MG63 (cell line): ENCODE results near the gene DHRS3. TPM values are rescaled to one million over a fixed set of nuclear protein-coding genes. Genes with fewer than 3 reads are reported as not detected.
"Not testable (repeated sequence)": the region's sequence is repeated elsewhere in the genome, so short reads cannot be mapped to it uniquely, and the experiment has no call there.

ENCODE experiments used
- DNase-seq: peaks from one replicate; pipeline ENCODE4 v3.0.0-alpha.2; 2020
- H3K27me3 ChIP-seq: fragments of 250-450 bp; sonication (Bioruptor Pico); 2 replicates; pipeline ENCODE4 v1.5.1; 2020; ENCODE audit warnings: mild to moderate bottlenecking, moderate library complexity
- H3K36me3 ChIP-seq: fragments of 250-450 bp; sonication (Bioruptor Pico); 2 replicates; pipeline ENCODE4 v1.5.1; 2020; ENCODE audit warnings: mild to moderate bottlenecking, moderate library complexity
- H3K4me3 ChIP-seq: fragments of 250-450 bp; sonication (Bioruptor Pico); 2 replicates; pipeline ENCODE4 v1.5.1; 2020; ENCODE audit warnings: mild to moderate bottlenecking, moderate library complexity
- H3K9me3 ChIP-seq: fragments of 250-450 bp; sonication (Bioruptor Pico); 2 replicates; pipeline ENCODE4 v1.5.1; 2020; ENCODE audit warnings: mild to moderate bottlenecking, moderate library complexity
- total RNA-seq: library from RNA; depleted of rRNA; stranded (reverse); fragments of >200 nt; shearing (Covaris generic); gene quantifications from 2 replicates; pipeline ENCODE4 v1.2.3, GENCODE V29; 2014; ENCODE audit warnings: low replicate concordance; rRNA removed

Gene DHRS3
- total RNA-seq, result 229 and 317 TPM in 2 replicates

GRCh38 chr1:12617901-12618660 is at the start of gene DHRS3:
DHRS3 (minus strand) TSS chr1:12618210; CDS start chr1:12617348, 862 bp downstream.
- peak within 1 kb of the TSS; percentile 94 for H3K4me3 ChIP-seq
- H3K9me3 ChIP-seq, result no peaks in the 10 kb centered on the region
- peaks cover 34% of the 10 kb centered on the region for H3K36me3 ChIP-seq
- no peaks in the 10 kb centered on the region for H3K27me3 ChIP-seq
- DNase-seq, result peak; percentile 90

GRCh38 chr1:12666141-12666735 is 48.2 kb upstream of the DHRS3 start:
- Histone ChIP-seq H3K36me3 (no peaks in the 10 kb centered on the region), H3K4me3 (no peak overlapping the region), H3K27me3 (no peaks in the 10 kb centered on the region; the same call in 1 of the 2 replicates), H3K9me3 (peaks cover 2% of the 10 kb centered on the region; the same call in 1 of the 2 replicates)
- DNase-seq, result no peak

GRCh38 chr1:12665511-12665910 is 47.5 kb upstream of the DHRS3 start:
- Histone ChIP-seq H3K4me3 (no peak overlapping the region), H3K27me3 (no peaks in the 10 kb centered on the region), H3K9me3 (peaks cover 2% of the 10 kb centered on the region; the same call in 1 of the 2 replicates), H3K36me3 (no peaks in the 10 kb centered on the region)
- DNase-seq, result no peak

- Histone ChIP-seq H3K27me3 (no peaks in the 10 kb centered on the region), H3K36me3 (no peaks in the 10 kb centered on the region), H3K9me3 (peaks cover 2% of the 10 kb centered on the region; the same call in 1 of the 2 replicates), H3K4me3 (no peak overlapping the region)
- no peak for DNase-seq
Observed at GRCh38 chr1:12662556-12662955, 44.5 kb upstream of the DHRS3 start.

- no peak for DNase-seq
- H3K4me3 ChIP-seq, result no peak overlapping the region
- peaks cover 2% of the 10 kb centered on the region; the same call in 1 of the 2 replicates for H3K9me3 ChIP-seq
- H3K36me3 ChIP-seq, result no peaks in the 10 kb centered on the region
- H3K27me3 ChIP-seq, result no peaks in the 10 kb centered on the region
Observed at GRCh38 chr1:12661606-12662219, 43.7 kb upstream of the DHRS3 start.

GRCh38 chr1:12658531-12659453 is 40.8 kb upstream of the DHRS3 start:
- H3K4me3 ChIP-seq, result no peak overlapping the region
- DNase-seq, result peak; percentile 62
- no peaks in the 10 kb centered on the region for H3K27me3 ChIP-seq

GRCh38 chr1:12657885-12658512 is 40.0 kb upstream of the DHRS3 start:
- H3K4me3 ChIP-seq, H3K36me3 ChIP-seq, H3K27me3 ChIP-seq, DNase-seq, H3K9me3 ChIP-seq: not testable (repeated sequence)

More at GRCh38 chr1:12658531-12659453, 40.8 kb upstream of the DHRS3 start:
- no peaks in the 10 kb centered on the region for H3K36me3 ChIP-seq
- peaks cover 2% of the 10 kb centered on the region; the same call in 1 of the 2 replicates for H3K9me3 ChIP-seq

- DNase-seq, result no peak
- Histone ChIP-seq H3K36me3 (no peaks in the 10 kb centered on the region), H3K27me3 (no peaks in the 10 kb centered on the region), H3K4me3 (no peak overlapping the region), H3K9me3 (no peaks in the 10 kb centered on the region)
Observed at GRCh38 chr1:12657060-12657884, 39.3 kb upstream of the DHRS3 start.

GRCh38 chr1:12656575-12656974 is 38.6 kb upstream of the DHRS3 start:
- DNase-seq, result no peak
- Histone ChIP-seq H3K36me3 (no peaks in the 10 kb centered on the region), H3K27me3 (no peaks in the 10 kb centered on the region), H3K4me3 (no peak overlapping the region), H3K9me3 (no peaks in the 10 kb centered on the region)

- DNase-seq, result no peak
- no peaks in the 10 kb centered on the region for H3K27me3 ChIP-seq
- no peak overlapping the region for H3K4me3 ChIP-seq
- H3K36me3 ChIP-seq, result no peaks in the 10 kb centered on the region
- H3K9me3 ChIP-seq, result no peaks in the 10 kb centered on the region
Observed at GRCh38 chr1:12654657-12655056, 36.6 kb upstream of the DHRS3 start.

GRCh38 chr1:12654004-12654567 is 36.1 kb upstream of the DHRS3 start:
- no peaks in the 10 kb centered on the region for H3K36me3 ChIP-seq
- no peak overlapping the region for H3K4me3 ChIP-seq
- no peaks in the 10 kb centered on the region for H3K9me3 ChIP-seq
- no peak for DNase-seq
- H3K27me3 ChIP-seq, result no peaks in the 10 kb centered on the region

GRCh38 chr1:12649971-12650421 is 32.0 kb upstream of the DHRS3 start:
- no peaks in the 10 kb centered on the region for H3K9me3 ChIP-seq
- H3K36me3 ChIP-seq, result no peaks in the 10 kb centered on the region
- H3K27me3 ChIP-seq, result no peaks in the 10 kb centered on the region
- no peak for DNase-seq
- H3K4me3 ChIP-seq, result no peak overlapping the region

- no peak overlapping the region for H3K4me3 ChIP-seq
- H3K27me3 ChIP-seq, result no peaks in the 10 kb centered on the region
- DNase-seq, result no peak
- H3K9me3 ChIP-seq, result no peaks in the 10 kb centered on the region
- H3K36me3 ChIP-seq, result no peaks in the 10 kb centered on the region
Observed at GRCh38 chr1:12648741-12649140, 30.7 kb upstream of the DHRS3 start.

GRCh38 chr1:12645401-12645800 is 27.4 kb upstream of the DHRS3 start:
- not testable (repeated sequence) for H3K27me3 ChIP-seq, H3K36me3 ChIP-seq, H3K4me3 ChIP-seq, DNase-seq, H3K9me3 ChIP-seq

GRCh38 chr1:12644829-12645228 is 26.8 kb upstream of the DHRS3 start:
- Histone ChIP-seq H3K36me3 (no peaks in the 10 kb centered on the region), H3K9me3 (peaks cover 13% of the 10 kb centered on the region), H3K4me3 (no peak overlapping the region), H3K27me3 (no peaks in the 10 kb centered on the region)
- no peak for DNase-seq
